ENCODE data around the gene CCDC91.

Gene CCDC91

DNA sequence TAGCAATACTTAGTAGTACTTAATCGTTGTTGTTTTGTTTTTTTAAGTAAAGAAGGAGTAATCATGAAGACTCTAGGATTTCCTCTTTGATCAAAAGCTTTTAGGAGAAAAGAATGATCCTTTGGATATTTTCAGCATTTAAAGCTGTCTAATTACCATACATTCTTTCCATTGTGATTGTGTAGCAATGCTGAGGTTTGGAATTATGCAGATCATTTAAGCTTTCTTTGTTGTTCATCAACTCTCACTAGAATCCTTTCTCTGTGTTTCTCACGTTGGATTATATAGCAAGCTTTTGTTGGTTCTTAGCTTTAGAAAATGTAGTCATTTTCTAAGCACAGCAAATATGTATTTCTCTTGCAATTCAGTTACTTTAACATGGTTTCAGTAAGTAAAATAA, 25.8 kb downstream of the CCDC91 start:
- Histone ChIP-seq H3K36me3 (ENCODE audit: control insufficient read depth, low read depth, low read length) (no peaks in the 10 kb centered on the region), H3K4me3 (ENCODE audit: low read length) (no peak overlapping the region), H3K27ac (ENCODE audit: low read length) (no peak overlapping the region), H3K4me1 (ENCODE audit: control insufficient read depth, low read depth, low read length) (peaks cover 7% of the 10 kb centered on the region), H3K9me3 (ENCODE audit: control insufficient read depth, low read depth, low read length) (peaks cover 11% of the 10 kb centered on the region), H3K9ac (ENCODE audit: low read length) (no peak overlapping the region), H3K27me3 (ENCODE audit: control insufficient read depth, insufficient read depth, low read length) (no peaks in the 10 kb centered on the region)

DNA sequence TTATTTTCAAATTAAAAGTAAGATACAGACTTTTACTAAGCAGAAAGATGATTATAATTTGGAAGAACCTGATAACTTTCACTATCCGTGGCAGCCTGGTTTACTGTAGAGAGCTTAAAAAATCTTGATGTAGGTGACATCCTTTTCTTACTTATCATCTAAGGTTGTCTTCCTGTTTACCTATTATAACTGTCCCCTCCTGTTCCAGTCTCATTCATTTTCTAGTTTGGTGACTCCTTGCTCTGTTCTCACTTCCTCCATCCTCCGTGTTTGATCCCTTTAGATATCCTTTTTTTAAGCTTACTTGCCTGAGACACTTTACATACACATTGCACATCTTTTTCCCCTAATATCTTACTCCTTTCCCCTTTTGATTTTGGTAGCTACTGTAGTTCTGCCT, 27.5 kb downstream of the CCDC91 start:
- Histone ChIP-seq H3K4me3 (ENCODE audit: low read length) (no peak overlapping the region), H3K27me3 (ENCODE audit: control insufficient read depth, insufficient read depth, low read length) (no peaks in the 10 kb centered on the region), H3K9ac (ENCODE audit: low read length) (no peak overlapping the region), H3K9me3 (ENCODE audit: control insufficient read depth, low read depth, low read length) (peaks cover 5% of the 10 kb centered on the region), H3K4me1 (ENCODE audit: control insufficient read depth, low read depth, low read length) (peaks cover 14% of the 10 kb centered on the region), H3K36me3 (ENCODE audit: control insufficient read depth, low read depth, low read length) (no peaks in the 10 kb centered on the region), H3K27ac (ENCODE audit: low read length) (no peak overlapping the region)

DNA sequence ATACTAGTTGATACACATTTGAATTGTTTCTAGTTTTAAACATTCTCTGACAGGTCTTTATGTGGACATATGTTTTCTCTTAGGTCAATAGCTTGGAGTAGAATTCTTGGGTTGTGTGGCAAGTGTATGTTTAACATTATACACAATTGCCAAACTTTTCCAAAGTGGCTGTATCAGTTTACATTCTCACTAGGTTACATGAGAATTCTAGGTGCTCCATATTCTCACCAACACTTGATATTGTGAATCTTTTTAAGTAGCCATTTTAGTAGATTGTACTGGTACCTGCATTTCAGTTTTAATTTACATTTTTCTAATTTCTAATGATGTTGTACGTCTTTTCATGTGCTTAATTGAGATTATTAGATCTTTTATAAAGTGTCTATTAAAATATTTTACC, 28.6 kb downstream of the CCDC91 start:
- no peak overlapping the region for H3K27ac ChIP-seq (ENCODE audit: low read length)
- no peaks in the 10 kb centered on the region for H3K27me3 ChIP-seq (ENCODE audit: control insufficient read depth, insufficient read depth, low read length)
- H3K9ac ChIP-seq (ENCODE audit: low read length), result no peak overlapping the region
- no peaks in the 10 kb centered on the region for H3K36me3 ChIP-seq (ENCODE audit: control insufficient read depth, low read depth, low read length)
- peaks cover 5% of the 10 kb centered on the region for H3K9me3 ChIP-seq (ENCODE audit: control insufficient read depth, low read depth, low read length)
- H3K4me3 ChIP-seq (ENCODE audit: low read length), result no peak overlapping the region
- H3K4me1 ChIP-seq (ENCODE audit: control insufficient read depth, low read depth, low read length), result peaks cover 21% of the 10 kb centered on the region

DNA sequence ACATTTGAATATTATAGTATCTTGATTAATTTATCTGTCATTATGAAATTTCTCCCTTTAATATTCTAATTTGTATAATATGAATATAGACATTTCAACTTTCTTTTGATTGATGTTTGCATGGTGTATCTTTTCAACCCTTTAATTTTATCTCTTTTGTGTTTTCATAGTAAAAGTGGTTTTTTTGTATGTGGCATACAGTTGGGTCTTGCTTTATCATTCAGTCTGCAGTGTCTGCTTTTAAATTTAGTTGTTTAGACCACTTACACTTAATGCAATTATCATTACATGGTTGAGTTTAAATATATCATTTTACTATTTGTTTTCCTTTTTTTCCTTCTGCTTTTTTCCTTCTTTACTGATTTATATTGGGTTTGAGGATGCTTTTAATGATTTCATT, 29.6 kb downstream of the CCDC91 start:
- Histone ChIP-seq H3K27me3 (ENCODE audit: control insufficient read depth, insufficient read depth, low read length) (no peaks in the 10 kb centered on the region), H3K9me3 (ENCODE audit: control insufficient read depth, low read depth, low read length) (peaks cover 5% of the 10 kb centered on the region), H3K36me3 (ENCODE audit: control insufficient read depth, low read depth, low read length) (no peaks in the 10 kb centered on the region), H3K4me3 (ENCODE audit: low read length) (no peak overlapping the region), H3K27ac (ENCODE audit: low read length) (no peak overlapping the region), H3K9ac (ENCODE audit: low read length) (no peak overlapping the region), H3K4me1 (ENCODE audit: control insufficient read depth, low read depth, low read length) (peaks cover 21% of the 10 kb centered on the region)

DNA sequence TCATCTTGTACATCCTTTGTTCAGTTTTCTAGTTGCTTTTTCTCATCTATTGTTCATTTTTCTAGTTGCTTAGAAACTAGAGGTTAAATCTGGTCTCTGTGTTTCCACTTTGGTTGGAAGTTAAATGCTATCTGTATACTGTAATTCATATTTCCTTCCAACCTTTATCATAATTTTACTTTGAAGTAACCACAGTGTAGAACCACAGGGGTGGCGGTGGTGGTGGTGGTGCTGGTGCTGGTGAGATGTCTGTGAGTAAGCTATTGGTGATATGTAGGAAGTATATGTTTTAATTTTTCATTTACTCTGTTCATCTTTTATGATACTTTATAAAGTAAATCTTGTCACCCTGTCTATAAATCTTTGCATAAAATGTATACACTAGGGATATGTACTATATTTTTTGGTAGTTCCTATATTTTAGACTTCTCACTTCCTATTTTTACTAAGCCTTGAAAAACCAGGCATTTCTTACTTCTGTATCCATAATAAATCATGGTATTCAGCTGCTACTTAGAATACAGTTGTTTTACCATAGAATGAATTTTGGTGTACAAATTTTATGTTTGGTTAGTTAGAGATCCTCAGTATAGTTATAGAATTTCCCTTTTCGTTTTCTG, 31.9 kb downstream of the CCDC91 start:
- Histone ChIP-seq H3K27ac (ENCODE audit: low read length) (no peak overlapping the region), H3K36me3 (ENCODE audit: control insufficient read depth, low read depth, low read length) (no peaks in the 10 kb centered on the region), H3K4me1 (ENCODE audit: control insufficient read depth, low read depth, low read length) (peaks cover 14% of the 10 kb centered on the region), H3K27me3 (ENCODE audit: control insufficient read depth, insufficient read depth, low read length) (no peaks in the 10 kb centered on the region), H3K9me3 (ENCODE audit: control insufficient read depth, low read depth, low read length) (peaks cover 5% of the 10 kb centered on the region), H3K4me3 (ENCODE audit: low read length) (no peak overlapping the region), H3K9ac (ENCODE audit: low read length) (no peak overlapping the region)

DNA sequence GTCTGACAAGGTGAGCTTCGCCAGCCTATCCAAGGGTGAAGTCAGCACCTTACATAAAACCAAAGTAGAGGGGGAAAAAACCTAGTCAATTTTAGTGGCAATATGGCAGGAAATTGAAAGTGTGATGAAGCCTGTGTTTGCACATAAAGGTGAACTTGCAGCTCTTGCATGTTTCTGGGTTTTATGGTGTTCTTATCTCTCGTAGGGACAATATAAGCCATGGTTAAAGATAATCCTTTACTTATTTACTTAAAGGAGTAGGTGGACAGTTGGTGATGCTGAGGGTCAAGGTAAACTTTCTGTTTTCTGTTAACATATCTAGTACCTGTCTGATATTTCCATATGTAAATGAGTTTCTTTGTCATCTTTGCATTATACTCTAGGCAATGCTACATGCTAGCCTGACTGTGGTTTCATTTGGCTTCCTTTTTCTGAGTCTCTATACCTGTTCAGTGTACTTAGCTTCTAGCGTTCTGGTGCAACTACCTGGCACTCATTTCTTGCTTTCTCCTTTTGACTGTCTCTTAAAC, 32.8 kb downstream of the CCDC91 start:
- Histone ChIP-seq H3K9me3 (ENCODE audit: control insufficient read depth, low read depth, low read length) (peaks cover 5% of the 10 kb centered on the region), H3K4me1 (ENCODE audit: control insufficient read depth, low read depth, low read length) (peaks cover 14% of the 10 kb centered on the region), H3K27ac (ENCODE audit: low read length) (no peak overlapping the region), H3K9ac (ENCODE audit: low read length) (no peak overlapping the region), H3K36me3 (ENCODE audit: control insufficient read depth, low read depth, low read length) (no peaks in the 10 kb centered on the region), H3K4me3 (ENCODE audit: low read length) (no peak overlapping the region), H3K27me3 (ENCODE audit: control insufficient read depth, insufficient read depth, low read length) (no peaks in the 10 kb centered on the region)

DNA sequence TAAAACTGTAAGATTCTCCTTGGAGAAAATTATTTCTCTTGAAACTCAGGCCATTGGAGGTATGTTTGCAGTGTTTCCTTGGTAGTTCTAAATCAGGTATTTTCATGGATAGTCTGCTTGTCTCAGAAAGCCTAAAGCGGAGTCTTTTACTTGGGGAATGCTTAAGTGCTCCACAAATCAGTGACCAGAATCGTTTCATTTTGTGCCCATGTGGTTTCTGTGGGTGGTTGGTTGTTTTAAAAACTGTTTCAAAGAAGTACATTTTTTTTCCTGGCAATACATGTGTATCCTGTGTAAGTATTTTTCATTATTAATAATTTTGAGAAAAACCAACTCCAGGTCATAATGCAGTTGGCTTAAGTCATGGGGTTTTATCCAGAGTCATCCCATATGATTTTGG, 33.6 kb downstream of the CCDC91 start:
- no peak overlapping the region for H3K9ac ChIP-seq (ENCODE audit: low read length)
- peaks cover 14% of the 10 kb centered on the region for H3K4me1 ChIP-seq (ENCODE audit: control insufficient read depth, low read depth, low read length)
- no peak overlapping the region for H3K27ac ChIP-seq (ENCODE audit: low read length)
- no peaks in the 10 kb centered on the region for H3K36me3 ChIP-seq (ENCODE audit: control insufficient read depth, low read depth, low read length)
- H3K27me3 ChIP-seq (ENCODE audit: control insufficient read depth, insufficient read depth, low read length), result no peaks in the 10 kb centered on the region
- H3K9me3 ChIP-seq (ENCODE audit: control insufficient read depth, low read depth, low read length), result peaks cover 1% of the 10 kb centered on the region
- no peak overlapping the region for H3K4me3 ChIP-seq (ENCODE audit: low read length)

DNA sequence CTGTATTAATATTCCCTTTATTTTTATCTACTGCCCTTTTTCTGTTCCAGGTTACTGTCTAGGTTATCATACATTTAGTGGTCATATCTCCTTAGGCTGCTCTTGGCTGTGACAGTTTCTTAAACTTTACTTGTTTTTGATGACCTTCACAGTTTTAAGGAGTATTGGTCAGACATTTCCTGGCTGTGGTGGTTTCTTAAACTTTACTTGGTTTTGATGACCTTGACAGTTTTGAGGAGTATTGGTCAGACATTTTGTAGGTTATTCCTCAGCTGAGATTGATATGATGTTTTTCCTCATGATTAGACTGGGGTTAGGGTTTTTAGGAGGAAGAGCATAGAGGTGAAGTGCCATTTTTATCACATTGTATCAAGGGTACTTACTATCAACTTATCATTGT, 36.4 kb downstream of the CCDC91 start:
- no peak overlapping the region for H3K4me3 ChIP-seq (ENCODE audit: low read length)
- no peaks in the 10 kb centered on the region for H3K27me3 ChIP-seq (ENCODE audit: control insufficient read depth, insufficient read depth, low read length)
- H3K36me3 ChIP-seq (ENCODE audit: control insufficient read depth, low read depth, low read length), result no peaks in the 10 kb centered on the region
- no peak overlapping the region for H3K27ac ChIP-seq (ENCODE audit: low read length)
- H3K9ac ChIP-seq (ENCODE audit: low read length), result no peak overlapping the region
- H3K9me3 ChIP-seq (ENCODE audit: control insufficient read depth, low read depth, low read length), result no peaks in the 10 kb centered on the region
- peaks cover 10% of the 10 kb centered on the region for H3K4me1 ChIP-seq (ENCODE audit: control insufficient read depth, low read depth, low read length)

DNA sequence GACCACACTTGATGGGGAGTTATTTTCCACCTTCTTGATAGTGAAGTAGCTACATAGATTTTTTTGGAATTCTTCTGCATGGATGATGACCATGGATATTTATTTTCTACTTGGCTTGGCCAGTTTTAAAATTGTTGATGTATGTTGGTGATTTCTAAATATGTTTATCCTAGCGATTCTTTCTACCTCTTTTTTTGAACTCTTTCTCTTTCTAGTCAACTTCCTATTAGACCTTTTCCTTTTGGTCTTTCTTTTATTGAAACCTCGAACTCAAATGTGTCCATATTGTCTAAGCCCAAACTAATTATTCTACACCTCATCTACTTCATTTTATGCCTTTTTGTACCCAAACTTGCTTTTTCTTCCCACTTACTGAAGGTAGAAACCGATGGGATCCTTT, 37.0 kb downstream of the CCDC91 start:
- Histone ChIP-seq H3K4me1 (ENCODE audit: control insufficient read depth, low read depth, low read length) (peaks cover 7% of the 10 kb centered on the region), H3K4me3 (ENCODE audit: low read length) (no peak overlapping the region), H3K36me3 (ENCODE audit: control insufficient read depth, low read depth, low read length) (no peaks in the 10 kb centered on the region), H3K27ac (ENCODE audit: low read length) (no peak overlapping the region), H3K9me3 (ENCODE audit: control insufficient read depth, low read depth, low read length) (no peaks in the 10 kb centered on the region), H3K9ac (ENCODE audit: low read length) (no peak overlapping the region), H3K27me3 (ENCODE audit: control insufficient read depth, insufficient read depth, low read length) (no peaks in the 10 kb centered on the region)

DNA sequence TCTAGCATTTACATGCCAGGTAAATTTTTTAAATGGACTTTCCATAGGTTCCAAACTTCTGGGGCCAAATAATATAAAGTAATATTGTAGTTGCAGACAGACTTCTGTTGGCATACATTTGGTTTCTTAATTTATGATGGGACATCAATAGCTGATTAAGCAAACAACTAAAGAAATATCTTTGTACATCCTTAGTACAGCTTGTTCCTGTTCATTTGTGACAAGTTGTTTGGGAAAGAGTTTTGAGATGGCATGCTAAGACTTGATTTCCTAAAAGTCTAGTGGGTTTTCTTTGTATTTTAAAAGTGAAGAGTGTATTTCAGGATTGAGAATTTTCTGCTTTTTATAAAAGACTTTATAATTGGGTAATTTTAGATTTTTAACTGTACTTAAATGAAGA, 41.0 kb downstream of the CCDC91 start:
- Histone ChIP-seq H3K9me3 (ENCODE audit: control insufficient read depth, low read depth, low read length) (no peaks in the 10 kb centered on the region), H3K4me1 (ENCODE audit: control insufficient read depth, low read depth, low read length) (no peaks in the 10 kb centered on the region), H3K36me3 (ENCODE audit: control insufficient read depth, low read depth, low read length) (no peaks in the 10 kb centered on the region), H3K27ac (ENCODE audit: low read length) (no peak overlapping the region), H3K27me3 (ENCODE audit: control insufficient read depth, insufficient read depth, low read length) (no peaks in the 10 kb centered on the region), H3K4me3 (ENCODE audit: low read length) (no peak overlapping the region), H3K9ac (ENCODE audit: low read length) (no peak overlapping the region)

DNA sequence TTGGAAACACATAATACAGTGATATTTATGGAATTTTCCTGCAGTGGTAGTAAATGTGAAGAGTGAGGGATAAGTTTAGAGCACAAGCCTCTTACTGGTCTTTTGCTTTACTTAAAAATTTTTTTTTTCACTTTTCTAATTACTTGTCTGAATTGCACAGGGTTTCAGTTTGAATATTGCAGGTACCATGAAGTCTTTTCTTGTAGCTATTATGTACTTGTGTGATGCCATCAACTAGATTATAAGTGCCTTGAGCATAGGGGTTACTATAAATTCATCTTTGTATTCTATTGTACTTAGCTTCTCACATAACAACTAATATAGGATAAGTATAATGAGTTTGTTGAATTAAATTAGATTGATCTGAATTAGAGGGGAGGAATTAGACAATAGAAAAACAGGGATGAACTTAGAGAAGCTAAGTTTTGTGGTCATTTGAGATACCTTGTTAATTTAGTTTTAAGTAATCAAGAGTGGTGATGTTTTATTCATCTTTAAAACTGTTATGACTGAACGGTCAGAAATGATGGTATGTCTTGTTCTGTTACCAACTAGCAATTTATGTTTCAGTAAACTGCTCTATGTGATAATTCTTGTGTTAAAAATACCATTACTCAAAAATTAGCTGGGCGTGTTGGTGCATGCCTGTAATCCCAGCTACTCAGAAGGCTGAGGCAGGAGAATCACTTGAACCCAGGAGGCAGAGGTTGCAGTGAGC, 42.1 kb downstream of the CCDC91 start:
- no peak overlapping the region for H3K27ac ChIP-seq (ENCODE audit: low read length)
- H3K36me3 ChIP-seq (ENCODE audit: control insufficient read depth, low read depth, low read length), result no peaks in the 10 kb centered on the region
- no peaks in the 10 kb centered on the region for H3K27me3 ChIP-seq (ENCODE audit: control insufficient read depth, insufficient read depth, low read length)
- no peak overlapping the region for H3K9ac ChIP-seq (ENCODE audit: low read length)
- H3K4me1 ChIP-seq (ENCODE audit: control insufficient read depth, low read depth, low read length), result no peaks in the 10 kb centered on the region
- no peak overlapping the region for H3K4me3 ChIP-seq (ENCODE audit: low read length)
- H3K9me3 ChIP-seq (ENCODE audit: control insufficient read depth, low read depth, low read length), result no peaks in the 10 kb centered on the region

DNA sequence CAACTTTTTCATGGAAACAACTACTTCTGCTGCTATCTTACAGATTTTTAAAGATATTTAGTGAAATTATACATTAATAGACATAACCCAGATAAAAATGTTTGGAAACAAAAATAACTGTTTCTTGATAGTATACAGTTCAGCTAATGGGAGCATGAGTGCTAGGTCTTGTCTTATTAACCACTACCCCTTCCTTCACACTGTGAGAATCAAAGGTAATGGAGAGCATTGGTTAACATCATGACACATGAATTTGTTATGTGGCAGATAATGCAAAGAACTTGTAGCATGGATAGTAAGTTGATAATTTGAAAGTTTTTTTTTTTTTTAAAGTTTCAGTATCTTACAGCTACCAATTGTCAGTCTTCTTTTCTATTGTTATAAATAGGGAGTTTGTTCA, 44.2 kb downstream of the CCDC91 start:
- no peaks in the 10 kb centered on the region for H3K4me1 ChIP-seq (ENCODE audit: control insufficient read depth, low read depth, low read length)
- no peak overlapping the region for H3K27ac ChIP-seq (ENCODE audit: low read length)
- H3K9me3 ChIP-seq (ENCODE audit: control insufficient read depth, low read depth, low read length), result no peaks in the 10 kb centered on the region
- H3K4me3 ChIP-seq (ENCODE audit: low read length), result no peak overlapping the region
- no peaks in the 10 kb centered on the region for H3K27me3 ChIP-seq (ENCODE audit: control insufficient read depth, insufficient read depth, low read length)
- no peak overlapping the region for H3K9ac ChIP-seq (ENCODE audit: low read length)
- H3K36me3 ChIP-seq (ENCODE audit: control insufficient read depth, low read depth, low read length), result no peaks in the 10 kb centered on the region

All from iPS-18a (cell line).